GM23338 (cell line): ENCODE data around the gene RAD51B. TPM values are rescaled to one million over a fixed set of nuclear protein-coding genes. Genes with fewer than 3 reads are reported as not detected.

ENCODE experiments used
- ATAC-seq: fragments of 200-7000 bp; cut with Tn5 transposase; 3 replicates; pipeline ENCODE4 v1.9.1; 2020
- DNase-seq: peaks from one replicate; pipeline ENCODE4 v3.0.0-alpha.2; 2015; ENCODE audit warnings: low spot score
- H2AFZ ChIP-seq: fragments of 200-600 bp; sonication (generic); 2 replicates; pipeline ENCODE4 v1.8.0; 2016; ENCODE audit warnings: antibody characterized with exemption, mild to moderate bottlenecking, moderate library complexity
- H3F3A ChIP-seq: fragments of 200-600 bp; sonication (generic); replicated peaks from 2 replicates; pipeline ENCODE4 v1.8.0; 2017; ENCODE audit warnings: antibody characterized with exemption, mixed run types, low read depth
- H3K27ac ChIP-seq: fragments of 200-600 bp; sonication (generic); 2 replicates; pipeline ENCODE4 v1.6.1; 2016; ENCODE audit warnings: low read depth
- H3K27me3 ChIP-seq: fragments of 200-600 bp; sonication (generic); 2 replicates; pipeline ENCODE4 v1.8.0; 2016; ENCODE audit warnings: mild to moderate bottlenecking, mixed run types, moderate library complexity; ENCODE audit not compliant: insufficient read depth
- H3K36me3 ChIP-seq: fragments of 200-600 bp; sonication (generic); 2 replicates; pipeline ENCODE4 v1.8.0; 2016; ENCODE audit warnings: mild to moderate bottlenecking; ENCODE audit not compliant: insufficient read depth
- H3K4me1 ChIP-seq: fragments of 200-600 bp; sonication (generic); 2 replicates; pipeline ENCODE4 v1.8.0; 2016; ENCODE audit warnings: mild to moderate bottlenecking, moderate library complexity; ENCODE audit not compliant: insufficient read depth
- H3K4me2 ChIP-seq: fragments of 200-600 bp; sonication (generic); 2 replicates; pipeline ENCODE4 v1.7.1; 2017; ENCODE audit warnings: mixed run types
- H3K4me3 ChIP-seq: fragments of 200-600 bp; sonication (generic); 2 replicates; pipeline ENCODE4 v1.6.1; 2016; ENCODE audit warnings: mixed run types
- H3K79me2 ChIP-seq: fragments of 200-600 bp; sonication (generic); replicated peaks from 2 replicates; pipeline ENCODE4 v1.8.0; 2017; ENCODE audit warnings: mild to moderate bottlenecking; ENCODE audit not compliant: insufficient read depth
- H3K9me2 ChIP-seq: fragments of 200-600 bp; sonication (generic); 2 replicates; pipeline ENCODE4 v1.8.0; 2017; ENCODE audit not compliant: insufficient read depth
- H4K20me1 ChIP-seq: fragments of 200-600 bp; sonication (generic); replicated peaks from 2 replicates; pipeline ENCODE4 v1.8.0; 2017; ENCODE audit warnings: mild to moderate bottlenecking; ENCODE audit not compliant: insufficient read depth
- H3K27ac Mint-ChIP-seq: 2 replicates; pipeline ENCODE4 v1.8.0; 2020; ENCODE audit warnings: inconsistent platforms, mild to moderate bottlenecking, moderate library complexity, mixed read lengths
- H3K27me3 Mint-ChIP-seq: 3 replicates; pipeline ENCODE4 v1.8.0; 2022; ENCODE audit warnings: low read depth, mild to moderate bottlenecking, moderate library complexity, mixed read lengths, inconsistent platforms; ENCODE audit not compliant: insufficient read depth, poor library complexity
- H3K36me3 Mint-ChIP-seq: 3 replicates; pipeline ENCODE4 v1.8.0; 2021; ENCODE audit warnings: low read depth, mild to moderate bottlenecking, inconsistent platforms, moderate library complexity, mixed read lengths
- H3K4me1 Mint-ChIP-seq: 3 replicates; pipeline ENCODE4 v1.8.0; 2020; ENCODE audit warnings: mild to moderate bottlenecking, inconsistent platforms, mixed read lengths
- H3K4me3 Mint-ChIP-seq: 3 replicates; pipeline ENCODE4 v1.8.0; 2021; ENCODE audit warnings: moderate library complexity, mild to moderate bottlenecking, inconsistent platforms, mixed read lengths
- H3K9me3 Mint-ChIP-seq: 3 replicates; pipeline ENCODE4 v1.8.0; 2020; ENCODE audit warnings: moderate library complexity, mild to moderate bottlenecking, inconsistent platforms, mixed read lengths
- CREB1 ChIP-seq: fragments of 250-450 bp; sonication (Bioruptor Pico); IDR thresholded peaks from 2 replicates; pipeline ENCODE4 v1.5.0; 2020; ENCODE audit warnings: low read depth, mild to moderate bottlenecking, moderate library complexity
- EZH2 ChIP-seq: fragments of 200-600 bp; sonication (generic); IDR thresholded peaks from one replicate; pipeline ENCODE4 v1.8.0; 2017; ENCODE audit warnings: antibody characterized with exemption, mild to moderate bottlenecking, low read depth; ENCODE audit not compliant: unreplicated experiment
- EZH2phosphoT487 ChIP-seq: fragments of 200-600 bp; sonication (generic); IDR thresholded peaks from one replicate; pipeline ENCODE4 v1.8.1; 2018; ENCODE audit warnings: antibody characterized with exemption; ENCODE audit not compliant: unreplicated experiment
- JUNB ChIP-seq: IDR thresholded peaks from one replicate; pipeline ENCODE4 v1.6.1; 2016; ENCODE audit warnings: antibody characterized with exemption; ENCODE audit not compliant: unreplicated experiment
- NANOG ChIP-seq: IDR thresholded peaks from 2 replicates; pipeline ENCODE4 v1.6.1; 2016; ENCODE audit warnings: antibody characterized with exemption, borderline replicate concordance
- POLR2AphosphoS5 ChIP-seq: IDR thresholded peaks from 2 replicates; pipeline ENCODE4 v1.6.1; 2016; ENCODE audit warnings: antibody characterized with exemption, low read depth
- STAT1 ChIP-seq: IDR thresholded peaks from one replicate; pipeline ENCODE4 v1.6.1; 2016; ENCODE audit warnings: antibody characterized with exemption; ENCODE audit not compliant: unreplicated experiment
- ZNF114 ChIP-seq: fragments of 250-450 bp; sonication (Bioruptor Pico); IDR thresholded peaks from 2 replicates; pipeline ENCODE4 v1.5.0; 2020; ENCODE audit warnings: mild to moderate bottlenecking, moderate library complexity
- ZNF331 ChIP-seq: fragments of 250-450 bp; sonication (Bioruptor Pico); IDR thresholded peaks from 2 replicates; pipeline ENCODE4 v1.5.0; 2020; ENCODE audit warnings: low read depth, mild to moderate bottlenecking, moderate library complexity
- polyA plus RNA-seq: library from polyadenylated mRNA; unstranded; fragments of >200 nt; fragmentation: Nextera tagmentation; extraction: Ambion mirVana; gene quantifications from 2 replicates; pipeline ENCODE4 v1.2.1, GENCODE V29; 2016
- total RNA-seq: library from RNA; depleted of rRNA; stranded (reverse); fragments of >200 nt; shearing (Covaris generic); gene quantifications from 2 replicates; pipeline ENCODE4 v1.2.3, GENCODE V29; 2014
- TF ChIP-seq, protein P1 (sequence below): fragments of 250-450 bp; sonication (Bioruptor Pico); IDR thresholded peaks from 2 replicates; pipeline ENCODE4 v1.5.0; 2020; ENCODE audit warnings: mild to moderate bottlenecking, moderate library complexity
- TF ChIP-seq, protein P2 (sequence below): IDR thresholded peaks from 2 replicates; pipeline ENCODE4 v1.6.1; 2016; ENCODE audit warnings: antibody characterized with exemption
- TF ChIP-seq, protein P3 (sequence below), 2 experiments: fragments of 200-600 bp in 1 of 2; sonication (generic) in 1 of 2; conservative IDR thresholded peaks; 2 replicates each; pipeline versions ENCODE4 v1.5.1 to v1.6.1; 2016 to 2017; ENCODE audit warnings: antibody characterized with exemption in 2 of 2, low read depth in 2 of 2, mild to moderate bottlenecking in 2 of 2, moderate library complexity in 1 of 2
- TF ChIP-seq, protein P4 (sequence below): IDR thresholded peaks from one replicate; pipeline ENCODE4 v1.6.1; 2018; ENCODE audit warnings: antibody characterized with exemption; ENCODE audit not compliant: unreplicated experiment

Gene RAD51B
- total and polyA plus RNA-seq, 2 experiments from 2014 or later: 15.7 to 29.1 TPM

DNA sequence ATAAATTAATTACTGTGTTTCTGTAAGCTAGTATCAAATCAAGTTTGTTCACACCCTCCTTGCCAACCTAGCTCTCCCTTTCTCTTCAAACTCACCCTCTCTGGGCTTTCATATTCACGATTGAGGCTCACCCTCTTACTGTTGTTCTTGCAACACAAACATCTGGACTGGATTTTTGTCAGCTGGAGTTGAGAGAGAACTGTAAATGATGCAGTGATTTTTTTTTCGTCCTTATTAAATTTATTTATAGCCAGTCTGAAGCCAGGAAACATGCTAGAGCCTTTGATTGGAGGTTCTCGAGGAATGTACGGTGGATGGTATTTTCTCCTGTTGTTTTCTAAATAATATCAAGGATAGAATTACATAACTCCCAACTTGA is 488.2 kb downstream of the RAD51B start:
- Histone ChIP-seq H2AFZ (no peak overlapping the region), H4K20me1 (no peaks in the 10 kb centered on the region), H3K36me3 (peaks cover 6% of the 10 kb centered on the region), H3K9me2 (peaks cover 7% of the 10 kb centered on the region; the same call in 1 of the 2 replicates), H3K27ac (no peak overlapping the region), H3K4me1 (0 out of 2 replicates have a peak, but pooled peaks cover 3% of the 10 kb centered on the region), H3K4me3 (no peak overlapping the region), H3K79me2 (no peaks in the 10 kb centered on the region), H3K27me3 (no peaks in the 10 kb centered on the region), H3K4me2 (no peak overlapping the region), H3F3A (no peaks in the 10 kb centered on the region)
- DNase-seq: no peak
- peaks cover 8% of the 10 kb centered on the region for H3K9me3 Mint-ChIP-seq
- H3K4me3 Mint-ChIP-seq: no peak overlapping the region
- no peak for TF ChIP-seq ZNF331 (CRISPR knock-in tag)
- TF ChIP-seq NANOG: no peak
- TF ChIP-seq CREB1 (CRISPR knock-in tag): no peak
- TF ChIP-seq ZNF114 (CRISPR knock-in tag): no peak
- TF ChIP-seq EZH2phosphoT487: no peak
- TF ChIP-seq, protein P1, sequence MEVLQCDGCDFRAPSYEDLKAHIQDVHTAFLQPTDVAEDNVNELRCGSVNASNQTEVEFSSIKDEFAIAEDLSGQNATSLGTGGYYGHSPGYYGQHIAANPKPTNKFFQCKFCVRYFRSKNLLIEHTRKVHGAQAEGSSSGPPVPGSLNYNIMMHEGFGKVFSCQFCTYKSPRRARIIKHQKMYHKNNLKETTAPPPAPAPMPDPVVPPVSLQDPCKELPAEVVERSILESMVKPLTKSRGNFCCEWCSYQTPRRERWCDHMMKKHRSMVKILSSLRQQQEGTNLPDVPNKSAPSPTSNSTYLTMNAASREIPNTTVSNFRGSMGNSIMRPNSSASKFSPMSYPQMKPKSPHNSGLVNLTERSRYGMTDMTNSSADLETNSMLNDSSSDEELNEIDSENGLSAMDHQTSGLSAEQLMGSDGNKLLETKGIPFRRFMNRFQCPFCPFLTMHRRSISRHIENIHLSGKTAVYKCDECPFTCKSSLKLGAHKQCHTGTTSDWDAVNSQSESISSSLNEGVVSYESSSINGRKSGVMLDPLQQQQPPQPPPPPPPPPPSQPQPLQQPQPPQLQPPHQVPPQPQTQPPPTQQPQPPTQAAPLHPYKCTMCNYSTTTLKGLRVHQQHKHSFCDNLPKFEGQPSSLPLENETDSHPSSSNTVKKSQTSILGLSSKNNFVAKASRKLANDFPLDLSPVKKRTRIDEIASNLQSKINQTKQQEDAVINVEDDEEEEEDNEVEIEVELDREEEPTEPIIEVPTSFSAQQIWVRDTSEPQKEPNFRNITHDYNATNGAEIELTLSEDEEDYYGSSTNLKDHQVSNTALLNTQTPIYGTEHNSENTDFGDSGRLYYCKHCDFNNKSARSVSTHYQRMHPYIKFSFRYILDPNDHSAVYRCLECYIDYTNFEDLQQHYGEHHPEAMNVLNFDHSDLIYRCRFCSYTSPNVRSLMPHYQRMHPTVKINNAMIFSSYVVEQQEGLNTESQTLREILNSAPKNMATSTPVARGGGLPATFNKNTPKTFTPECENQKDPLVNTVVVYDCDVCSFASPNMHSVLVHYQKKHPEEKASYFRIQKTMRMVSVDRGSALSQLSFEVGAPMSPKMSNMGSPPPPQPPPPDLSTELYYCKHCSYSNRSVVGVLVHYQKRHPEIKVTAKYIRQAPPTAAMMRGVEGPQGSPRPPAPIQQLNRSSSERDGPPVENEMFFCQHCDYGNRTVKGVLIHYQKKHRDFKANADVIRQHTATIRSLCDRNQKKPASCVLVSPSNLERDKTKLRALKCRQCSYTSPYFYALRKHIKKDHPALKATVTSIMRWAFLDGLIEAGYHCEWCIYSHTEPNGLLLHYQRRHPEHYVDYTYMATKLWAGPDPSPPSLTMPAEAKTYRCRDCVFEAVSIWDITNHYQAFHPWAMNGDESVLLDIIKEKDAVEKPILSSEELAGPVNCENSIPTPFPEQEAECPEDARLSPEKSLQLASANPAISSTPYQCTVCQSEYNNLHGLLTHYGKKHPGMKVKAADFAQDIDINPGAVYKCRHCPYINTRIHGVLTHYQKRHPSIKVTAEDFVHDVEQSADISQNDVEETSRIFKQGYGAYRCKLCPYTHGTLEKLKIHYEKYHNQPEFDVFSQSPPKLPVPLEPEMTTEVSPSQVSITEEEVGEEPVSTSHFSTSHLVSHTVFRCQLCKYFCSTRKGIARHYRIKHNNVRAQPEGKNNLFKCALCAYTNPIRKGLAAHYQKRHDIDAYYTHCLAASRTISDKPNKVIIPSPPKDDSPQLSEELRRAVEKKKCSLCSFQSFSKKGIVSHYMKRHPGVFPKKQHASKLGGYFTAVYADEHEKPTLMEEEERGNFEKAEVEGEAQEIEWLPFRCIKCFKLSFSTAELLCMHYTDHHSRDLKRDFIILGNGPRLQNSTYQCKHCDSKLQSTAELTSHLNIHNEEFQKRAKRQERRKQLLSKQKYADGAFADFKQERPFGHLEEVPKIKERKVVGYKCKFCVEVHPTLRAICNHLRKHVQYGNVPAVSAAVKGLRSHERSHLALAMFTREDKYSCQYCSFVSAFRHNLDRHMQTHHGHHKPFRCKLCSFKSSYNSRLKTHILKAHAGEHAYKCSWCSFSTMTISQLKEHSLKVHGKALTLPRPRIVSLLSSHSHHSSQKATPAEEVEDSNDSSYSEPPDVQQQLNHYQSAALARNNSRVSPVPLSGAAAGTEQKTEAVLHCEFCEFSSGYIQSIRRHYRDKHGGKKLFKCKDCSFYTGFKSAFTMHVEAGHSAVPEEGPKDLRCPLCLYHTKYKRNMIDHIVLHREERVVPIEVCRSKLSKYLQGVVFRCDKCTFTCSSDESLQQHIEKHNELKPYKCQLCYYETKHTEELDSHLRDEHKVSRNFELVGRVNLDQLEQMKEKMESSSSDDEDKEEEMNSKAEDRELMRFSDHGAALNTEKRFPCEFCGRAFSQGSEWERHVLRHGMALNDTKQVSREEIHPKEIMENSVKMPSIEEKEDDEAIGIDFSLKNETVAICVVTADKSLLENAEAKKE: no peak
- no peak for TF ChIP-seq POLR2AphosphoS5
- no peak for TF ChIP-seq STAT1
- TF ChIP-seq, protein P2, sequence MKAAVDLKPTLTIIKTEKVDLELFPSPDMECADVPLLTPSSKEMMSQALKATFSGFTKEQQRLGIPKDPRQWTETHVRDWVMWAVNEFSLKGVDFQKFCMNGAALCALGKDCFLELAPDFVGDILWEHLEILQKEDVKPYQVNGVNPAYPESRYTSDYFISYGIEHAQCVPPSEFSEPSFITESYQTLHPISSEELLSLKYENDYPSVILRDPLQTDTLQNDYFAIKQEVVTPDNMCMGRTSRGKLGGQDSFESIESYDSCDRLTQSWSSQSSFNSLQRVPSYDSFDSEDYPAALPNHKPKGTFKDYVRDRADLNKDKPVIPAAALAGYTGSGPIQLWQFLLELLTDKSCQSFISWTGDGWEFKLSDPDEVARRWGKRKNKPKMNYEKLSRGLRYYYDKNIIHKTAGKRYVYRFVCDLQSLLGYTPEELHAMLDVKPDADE: no peak
- TF ChIP-seq, protein P3, sequence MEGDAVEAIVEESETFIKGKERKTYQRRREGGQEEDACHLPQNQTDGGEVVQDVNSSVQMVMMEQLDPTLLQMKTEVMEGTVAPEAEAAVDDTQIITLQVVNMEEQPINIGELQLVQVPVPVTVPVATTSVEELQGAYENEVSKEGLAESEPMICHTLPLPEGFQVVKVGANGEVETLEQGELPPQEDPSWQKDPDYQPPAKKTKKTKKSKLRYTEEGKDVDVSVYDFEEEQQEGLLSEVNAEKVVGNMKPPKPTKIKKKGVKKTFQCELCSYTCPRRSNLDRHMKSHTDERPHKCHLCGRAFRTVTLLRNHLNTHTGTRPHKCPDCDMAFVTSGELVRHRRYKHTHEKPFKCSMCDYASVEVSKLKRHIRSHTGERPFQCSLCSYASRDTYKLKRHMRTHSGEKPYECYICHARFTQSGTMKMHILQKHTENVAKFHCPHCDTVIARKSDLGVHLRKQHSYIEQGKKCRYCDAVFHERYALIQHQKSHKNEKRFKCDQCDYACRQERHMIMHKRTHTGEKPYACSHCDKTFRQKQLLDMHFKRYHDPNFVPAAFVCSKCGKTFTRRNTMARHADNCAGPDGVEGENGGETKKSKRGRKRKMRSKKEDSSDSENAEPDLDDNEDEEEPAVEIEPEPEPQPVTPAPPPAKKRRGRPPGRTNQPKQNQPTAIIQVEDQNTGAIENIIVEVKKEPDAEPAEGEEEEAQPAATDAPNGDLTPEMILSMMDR (conservative IDR thresholded peaks at IDR 0.05; ENCODE audit: low read depth in 2 of 2): no peak
- TF ChIP-seq, protein P4, sequence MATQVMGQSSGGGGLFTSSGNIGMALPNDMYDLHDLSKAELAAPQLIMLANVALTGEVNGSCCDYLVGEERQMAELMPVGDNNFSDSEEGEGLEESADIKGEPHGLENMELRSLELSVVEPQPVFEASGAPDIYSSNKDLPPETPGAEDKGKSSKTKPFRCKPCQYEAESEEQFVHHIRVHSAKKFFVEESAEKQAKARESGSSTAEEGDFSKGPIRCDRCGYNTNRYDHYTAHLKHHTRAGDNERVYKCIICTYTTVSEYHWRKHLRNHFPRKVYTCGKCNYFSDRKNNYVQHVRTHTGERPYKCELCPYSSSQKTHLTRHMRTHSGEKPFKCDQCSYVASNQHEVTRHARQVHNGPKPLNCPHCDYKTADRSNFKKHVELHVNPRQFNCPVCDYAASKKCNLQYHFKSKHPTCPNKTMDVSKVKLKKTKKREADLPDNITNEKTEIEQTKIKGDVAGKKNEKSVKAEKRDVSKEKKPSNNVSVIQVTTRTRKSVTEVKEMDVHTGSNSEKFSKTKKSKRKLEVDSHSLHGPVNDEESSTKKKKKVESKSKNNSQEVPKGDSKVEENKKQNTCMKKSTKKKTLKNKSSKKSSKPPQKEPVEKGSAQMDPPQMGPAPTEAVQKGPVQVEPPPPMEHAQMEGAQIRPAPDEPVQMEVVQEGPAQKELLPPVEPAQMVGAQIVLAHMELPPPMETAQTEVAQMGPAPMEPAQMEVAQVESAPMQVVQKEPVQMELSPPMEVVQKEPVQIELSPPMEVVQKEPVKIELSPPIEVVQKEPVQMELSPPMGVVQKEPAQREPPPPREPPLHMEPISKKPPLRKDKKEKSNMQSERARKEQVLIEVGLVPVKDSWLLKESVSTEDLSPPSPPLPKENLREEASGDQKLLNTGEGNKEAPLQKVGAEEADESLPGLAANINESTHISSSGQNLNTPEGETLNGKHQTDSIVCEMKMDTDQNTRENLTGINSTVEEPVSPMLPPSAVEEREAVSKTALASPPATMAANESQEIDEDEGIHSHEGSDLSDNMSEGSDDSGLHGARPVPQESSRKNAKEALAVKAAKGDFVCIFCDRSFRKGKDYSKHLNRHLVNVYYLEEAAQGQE: no peak
- no peak for TF ChIP-seq EZH2
- TF ChIP-seq JUNB: no peak
- H3K27me3 Mint-ChIP-seq: no peaks in the 10 kb centered on the region
- no peak overlapping the region for H3K27ac Mint-ChIP-seq
- peaks cover 8% of the 10 kb centered on the region for H3K36me3 Mint-ChIP-seq
- no peak for ATAC-seq
- peaks cover 17% of the 10 kb centered on the region for H3K4me1 Mint-ChIP-seq
